Motor neuron (in vitro differentiated cells): ENCODE measurements around the gene UGGT2. TPM values are rescaled to one million over a fixed set of nuclear protein-coding genes. Genes with fewer than 3 reads are reported as not detected.

ENCODE experiments used
- ATAC-seq, 8 experiments: fragments of 200-7000 bp; cut with Tn5 transposase; replicated peaks in 6 of 8; 2 replicates each; pipeline ENCODE4 v1.8.0; 2021; ENCODE audit warnings: mild to moderate bottlenecking in 8 of 8, moderate library complexity in 8 of 8
- H3K27ac ChIP-seq, 2 donors: fragments of 250-450 bp; sonication (Bioruptor Pico); 2 replicates each; pipeline ENCODE4 v1.9.0; 2021; ENCODE audit warnings: antibody characterized with exemption in 2 of 2, mild to moderate bottlenecking in 2 of 2, moderate library complexity in 1 of 2
- H3K4me1 ChIP-seq, 2 donors: fragments of 250-450 bp; sonication (Bioruptor Pico); replicated peaks in 1 of 2; 2 replicates each; pipeline ENCODE4 v1.6.1; 2021; ENCODE audit warnings: antibody characterized with exemption in 2 of 2, mild to moderate bottlenecking in 2 of 2, moderate library complexity in 1 of 2
- H3K4me3 ChIP-seq, 5 donors: fragments of 250-450 bp; sonication (Bioruptor Pico); 2 replicates each; pipeline ENCODE4 v1.9.0; 2021; ENCODE audit warnings: antibody characterized with exemption in 5 of 5, mild to moderate bottlenecking in 5 of 5, moderate library complexity in 4 of 5
- WGBS, 10 experiments: fragments of 450-650 bp; shearing (Covaris generic); methylation state at CpG; one replicate each; pipeline ENCODE4 v1.0.0; 2022; 5-methylcytosine and 5-hydroxymethylcytosine counted together
- in situ Hi-C, 9 experiments: fragments of 400-800 bp; cut with MboI; loops; one replicate each; pipeline ENCODE4 v1.15.0; 2021; ENCODE audit warnings: low sequenced_read_pairs in 9 of 9, low pct_unique_long_range_greater_than_20kb in 2 of 9; ENCODE audit not compliant: unreplicated experiment in 9 of 9
- total RNA-seq, 8 experiments: library from RNA; unstranded; fragments of 300-600 nt; gene quantifications; 2 replicates each; pipeline versions ENCODE4 v1.2.3 to v1.2.4, GENCODE V29; 2022

The UGGT2 gene
- total RNA-seq, 8 experiments from 2014 or later = 21.7 to 50.0 (median 33.8) TPM

GRCh38 chr13:96041326-96042110 lies 11.7 kb downstream of the UGGT2 start:
- in situ Hi-C loops = loop anchor here in 1 of 9 experiments (25.0 kb wide), 1 partner anchor 771 kb away; no protein-coding TSS in a partner anchor
- ATAC-seq = peak in 3 of 8 experiments; percentile 52 to 82 (median 71)
- H3K27ac ChIP-seq = no peak overlapping the region
- WGBS, 10 experiments = 60 to 100% (median 83%) methylated on average over 1 to 4 of the region's 4 CpGs; no CpG with 5 or more reads in 6 of the 10 experiments
- H3K4me1 ChIP-seq = no peaks in the 10 kb centered on the region
- H3K4me3 ChIP-seq = no peak overlapping the region

- ATAC-seq = no peak
- H3K4me3 ChIP-seq = no peak overlapping the region
- 100% methylated on average over 1 of the region's 1 CpG; no CpG with 5 or more reads in 4 of the 10 experiments for WGBS, 10 experiments
- no peaks in the 10 kb centered on the region for H3K4me1 ChIP-seq
- H3K27ac ChIP-seq = no peak overlapping the region
- in situ Hi-C loops = loop anchor here in 1 of 9 experiments (25.0 kb wide), 1 partner anchor 776 kb away; no protein-coding TSS in a partner anchor
Observed at GRCh38 chr13:96036515-96036914, 16.7 kb downstream of the UGGT2 start.

GRCh38 chr13:96034662-96035061 lies 18.5 kb downstream of the UGGT2 start:
- Histone ChIP-seq H3K4me3 (no peak overlapping the region), H3K4me1 (no peaks in the 10 kb centered on the region), H3K27ac (no peak overlapping the region)
- no peak for ATAC-seq
- in situ Hi-C loops = loop anchor here in 1 of 9 experiments (25.0 kb wide), 1 partner anchor 778 kb away; no protein-coding TSS in a partner anchor
- WGBS, 10 experiments = 98 to 100% (median 100%) methylated on average over 1 to 8 of the region's 10 CpGs; no CpG with 5 or more reads in 7 of the 10 experiments

- Histone ChIP-seq H3K4me1 (no peaks in the 10 kb centered on the region), H3K4me3 (no peak overlapping the region), H3K27ac (no peak overlapping the region)
- in situ Hi-C loops = loop anchor here in 1 of 9 experiments (25.0 kb wide), 1 partner anchor 779 kb away; no protein-coding TSS in a partner anchor
- WGBS, 10 experiments = 80 to 100% (median 96%) methylated on average over 1 to 8 of the region's 12 CpGs; no CpG with 5 or more reads in 3 of the 10 experiments
- ATAC-seq = no peak
Observed at GRCh38 chr13:96033220-96034015, 19.8 kb downstream of the UGGT2 start.

GRCh38 chr13:96032717-96033116 lies 20.5 kb downstream of the UGGT2 start:
- Histone ChIP-seq H3K4me3 (no peak overlapping the region), H3K27ac (no peak overlapping the region), H3K4me1 (no peaks in the 10 kb centered on the region)
- in situ Hi-C loops = loop anchor here in 1 of 9 experiments (25.0 kb wide), 1 partner anchor 780 kb away; no protein-coding TSS in a partner anchor
- WGBS, 10 experiments = 0 to 90% (median 78%) methylated on average over 1 to 2 of the region's 2 CpGs; no CpG with 5 or more reads in 2 of the 10 experiments
- ATAC-seq = no peak

GRCh38 chr13:96029002-96029401 lies 24.2 kb downstream of the UGGT2 start:
- in situ Hi-C loops = loop anchor here in 1 of 9 experiments (25.0 kb wide), 1 partner anchor 783 kb away; no protein-coding TSS in a partner anchor
- WGBS, 10 experiments = 80 to 100% (median 100%) methylated on average over 1 to 5 of the region's 7 CpGs; no CpG with 5 or more reads in 4 of the 10 experiments
- H3K4me3 ChIP-seq = no peak overlapping the region
- no peaks in the 10 kb centered on the region for H3K4me1 ChIP-seq
- no peak for ATAC-seq
- H3K27ac ChIP-seq = no peak overlapping the region

GRCh38 chr13:96027496-96027895 lies 25.7 kb downstream of the UGGT2 start:
- Histone ChIP-seq H3K4me1 (no peaks in the 10 kb centered on the region), H3K4me3 (no peak overlapping the region), H3K27ac (no peak overlapping the region)
- 82 to 100% (median 100%) methylated on average over 2 of the region's 2 CpGs; no CpG with 5 or more reads in 1 of the 10 experiments for WGBS, 10 experiments
- in situ Hi-C loops = loop anchor here in 1 of 9 experiments (25.0 kb wide), 1 partner anchor 785 kb away; no protein-coding TSS in a partner anchor
- no peak for ATAC-seq

GRCh38 chr13:96025283-96025682 lies 27.9 kb downstream of the UGGT2 start:
- H3K4me1 ChIP-seq = no peaks in the 10 kb centered on the region

GRCh38 chr13:96020931-96021330 lies 32.3 kb downstream of the UGGT2 start:
- 67 to 100% (median 92%) methylated on average over 1 to 2 of the region's 2 CpGs; no CpG with 5 or more reads in 3 of the 10 experiments for WGBS, 10 experiments
- Histone ChIP-seq H3K27ac (no peak overlapping the region), H3K4me1 (no peaks in the 10 kb centered on the region), H3K4me3 (no peak overlapping the region)
- in situ Hi-C loops = loop anchor here in 1 of 9 experiments (25.0 kb wide), 1 partner anchor 791 kb away; no protein-coding TSS in a partner anchor
- no peak for ATAC-seq

More at GRCh38 chr13:96025283-96025682, 27.9 kb downstream of the UGGT2 start:
- in situ Hi-C loops = loop anchor here in 1 of 9 experiments (25.0 kb wide), 1 partner anchor 787 kb away; no protein-coding TSS in a partner anchor
- Histone ChIP-seq H3K4me3 (no peak overlapping the region), H3K27ac (no peak overlapping the region)
- ATAC-seq = no peak

GRCh38 chr13:96020155-96020575 lies 33.0 kb downstream of the UGGT2 start:
- Histone ChIP-seq H3K27ac (no peak overlapping the region), H3K4me3 (no peak overlapping the region), H3K4me1 (no peaks in the 10 kb centered on the region)
- in situ Hi-C loops = loop anchor here in 1 of 9 experiments (25.0 kb wide), 1 partner anchor 792 kb away; no protein-coding TSS in a partner anchor
- WGBS, 10 experiments = 20 to 70% (median 59%) methylated on average over 1 to 3 of the region's 3 CpGs; no CpG with 5 or more reads in 6 of the 10 experiments
- peak; percentile 23 to 100 (median 70) for ATAC-seq

- 89 to 100% (median 100%) methylated on average over 1 to 3 of the region's 3 CpGs; no CpG with 5 or more reads in 1 of the 10 experiments for WGBS, 10 experiments
- H3K27ac ChIP-seq = no peak overlapping the region
- no peak for ATAC-seq
- no peaks in the 10 kb centered on the region for H3K4me1 ChIP-seq
- in situ Hi-C loops = loop anchor here in 1 of 9 experiments (25.0 kb wide), 1 partner anchor 794 kb away; no protein-coding TSS in a partner anchor
- no peak overlapping the region for H3K4me3 ChIP-seq
Observed at GRCh38 chr13:96018135-96018534, 35.1 kb downstream of the UGGT2 start.

GRCh38 chr13:96011291-96011872 lies 41.8 kb downstream of the UGGT2 start:
- Histone ChIP-seq H3K4me1 (no peaks in the 10 kb centered on the region), H3K4me3 (no peak overlapping the region), H3K27ac (no peak overlapping the region)
- 0 to 100% (median 69%) methylated on average over 1 of the region's 1 CpG; no CpG with 5 or more reads in 2 of the 10 experiments for WGBS, 10 experiments
- ATAC-seq = peak in 2 of 8 experiments; percentile 38 to 54
- in situ Hi-C loops = loop anchor here in 1 of 9 experiments (25.0 kb wide), 1 partner anchor 801 kb away; no protein-coding TSS in a partner anchor
